Measurements from ENCODE around the gene HPSE2. TPM values are rescaled to one million over a fixed set of nuclear protein-coding genes. Genes with fewer than 3 reads are reported as not detected.

HPSE2 gene
- total and polyA plus RNA-seq, 4 donors = 0.05 TPM; not detected in 3

- DNase-seq (ENCODE audit: low spot score) = no peak
- H3K9me3 ChIP-seq (ENCODE audit: control insufficient read depth in 4 of 4, low read length in 3 of 4) = no peaks in the 10 kb centered on the region
- TF ChIP-seq HNF4A (conservative IDR thresholded peaks at IDR 0.05) = no peak
- no peak for TF ChIP-seq ZBTB33 (IDR thresholded peaks at IDR 0.05)
- TF ChIP-seq ATF3 (IDR thresholded peaks at IDR 0.05) = no peak
- TF ChIP-seq, protein P1, sequence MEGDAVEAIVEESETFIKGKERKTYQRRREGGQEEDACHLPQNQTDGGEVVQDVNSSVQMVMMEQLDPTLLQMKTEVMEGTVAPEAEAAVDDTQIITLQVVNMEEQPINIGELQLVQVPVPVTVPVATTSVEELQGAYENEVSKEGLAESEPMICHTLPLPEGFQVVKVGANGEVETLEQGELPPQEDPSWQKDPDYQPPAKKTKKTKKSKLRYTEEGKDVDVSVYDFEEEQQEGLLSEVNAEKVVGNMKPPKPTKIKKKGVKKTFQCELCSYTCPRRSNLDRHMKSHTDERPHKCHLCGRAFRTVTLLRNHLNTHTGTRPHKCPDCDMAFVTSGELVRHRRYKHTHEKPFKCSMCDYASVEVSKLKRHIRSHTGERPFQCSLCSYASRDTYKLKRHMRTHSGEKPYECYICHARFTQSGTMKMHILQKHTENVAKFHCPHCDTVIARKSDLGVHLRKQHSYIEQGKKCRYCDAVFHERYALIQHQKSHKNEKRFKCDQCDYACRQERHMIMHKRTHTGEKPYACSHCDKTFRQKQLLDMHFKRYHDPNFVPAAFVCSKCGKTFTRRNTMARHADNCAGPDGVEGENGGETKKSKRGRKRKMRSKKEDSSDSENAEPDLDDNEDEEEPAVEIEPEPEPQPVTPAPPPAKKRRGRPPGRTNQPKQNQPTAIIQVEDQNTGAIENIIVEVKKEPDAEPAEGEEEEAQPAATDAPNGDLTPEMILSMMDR (IDR thresholded peaks at IDR 0.05; ENCODE audit: low read depth, low read length, missing input control) = no peak
- no peak for TF ChIP-seq GABPA (IDR thresholded peaks at IDR 0.05 in 1 of 2, conservative IDR thresholded peaks at IDR 0.05 in 1 of 2)
- no peak for TF ChIP-seq EGR1 (IDR thresholded peaks at IDR 0.05; ENCODE audit: low read depth in 2 of 2)
- no peak for TF ChIP-seq TAF1 (conservative IDR thresholded peaks at IDR 0.05)
- TF ChIP-seq, protein P2, sequence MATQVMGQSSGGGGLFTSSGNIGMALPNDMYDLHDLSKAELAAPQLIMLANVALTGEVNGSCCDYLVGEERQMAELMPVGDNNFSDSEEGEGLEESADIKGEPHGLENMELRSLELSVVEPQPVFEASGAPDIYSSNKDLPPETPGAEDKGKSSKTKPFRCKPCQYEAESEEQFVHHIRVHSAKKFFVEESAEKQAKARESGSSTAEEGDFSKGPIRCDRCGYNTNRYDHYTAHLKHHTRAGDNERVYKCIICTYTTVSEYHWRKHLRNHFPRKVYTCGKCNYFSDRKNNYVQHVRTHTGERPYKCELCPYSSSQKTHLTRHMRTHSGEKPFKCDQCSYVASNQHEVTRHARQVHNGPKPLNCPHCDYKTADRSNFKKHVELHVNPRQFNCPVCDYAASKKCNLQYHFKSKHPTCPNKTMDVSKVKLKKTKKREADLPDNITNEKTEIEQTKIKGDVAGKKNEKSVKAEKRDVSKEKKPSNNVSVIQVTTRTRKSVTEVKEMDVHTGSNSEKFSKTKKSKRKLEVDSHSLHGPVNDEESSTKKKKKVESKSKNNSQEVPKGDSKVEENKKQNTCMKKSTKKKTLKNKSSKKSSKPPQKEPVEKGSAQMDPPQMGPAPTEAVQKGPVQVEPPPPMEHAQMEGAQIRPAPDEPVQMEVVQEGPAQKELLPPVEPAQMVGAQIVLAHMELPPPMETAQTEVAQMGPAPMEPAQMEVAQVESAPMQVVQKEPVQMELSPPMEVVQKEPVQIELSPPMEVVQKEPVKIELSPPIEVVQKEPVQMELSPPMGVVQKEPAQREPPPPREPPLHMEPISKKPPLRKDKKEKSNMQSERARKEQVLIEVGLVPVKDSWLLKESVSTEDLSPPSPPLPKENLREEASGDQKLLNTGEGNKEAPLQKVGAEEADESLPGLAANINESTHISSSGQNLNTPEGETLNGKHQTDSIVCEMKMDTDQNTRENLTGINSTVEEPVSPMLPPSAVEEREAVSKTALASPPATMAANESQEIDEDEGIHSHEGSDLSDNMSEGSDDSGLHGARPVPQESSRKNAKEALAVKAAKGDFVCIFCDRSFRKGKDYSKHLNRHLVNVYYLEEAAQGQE (IDR thresholded peaks at IDR 0.05) = no peak
- TF ChIP-seq NR2F2 (IDR thresholded peaks at IDR 0.05) = no peak
- no peak for TF ChIP-seq RXRA (IDR thresholded peaks at IDR 0.05)
- no peak for TF ChIP-seq FOXA2 (IDR thresholded peaks at IDR 0.05)
- no peak for TF ChIP-seq FOXA1 (IDR thresholded peaks at IDR 0.05)
- no peak overlapping the region for H3K27ac ChIP-seq (ENCODE audit: low read depth in 1 of 2, low read length in 2 of 2)
- no peaks in the 10 kb centered on the region for H3K36me3 ChIP-seq (ENCODE audit: control insufficient read depth in 4 of 4, insufficient read depth in 3 of 4, low read depth in 1 of 4, low read length in 3 of 4)
- H3K9ac ChIP-seq (ENCODE audit: low read depth in 1 of 2, low read length in 2 of 2) = no peak overlapping the region
- 70% methylated on average over 3 of the region's 3 CpGs for WGBS
- peaks cover 0 to 3% (median 0%) of the 10 kb centered on the region in 4 donors for H3K27me3 ChIP-seq (ENCODE audit: control insufficient read depth in 4 of 4, insufficient read depth in 4 of 4, low read length in 3 of 4)
- no peak overlapping the region for H3K4me3 ChIP-seq (ENCODE audit: low read depth in 1 of 3, low read length in 3 of 3)
- no peaks in the 10 kb centered on the region for H3K4me1 ChIP-seq (ENCODE audit: control insufficient read depth in 4 of 4, insufficient read depth in 4 of 4, low read length in 3 of 4)
These were observed 380.1 kb downstream of the HPSE2 start for GRCh38 chr10:98855403-98856189.

- Histone ChIP-seq H3K4me3 (ENCODE audit: low read depth in 1 of 3, low read length in 3 of 3) (no peak overlapping the region), H3K9ac (ENCODE audit: low read depth in 1 of 2, low read length in 2 of 2) (no peak overlapping the region), H3K27me3 (ENCODE audit: control insufficient read depth in 4 of 4, insufficient read depth in 4 of 4, low read length in 3 of 4) (peaks cover 0 to 3% (median 0%) of the 10 kb centered on the region in 4 donors), H3K36me3 (ENCODE audit: control insufficient read depth in 4 of 4, insufficient read depth in 3 of 4, low read depth in 1 of 4, low read length in 3 of 4) (no peaks in the 10 kb centered on the region), H3K9me3 (ENCODE audit: control insufficient read depth in 4 of 4, low read length in 3 of 4) (no peaks in the 10 kb centered on the region), H3K27ac (ENCODE audit: low read depth in 1 of 2, low read length in 2 of 2) (no peak overlapping the region), H3K4me1 (ENCODE audit: control insufficient read depth in 4 of 4, insufficient read depth in 4 of 4, low read length in 3 of 4) (no peaks in the 10 kb centered on the region)
- WGBS = 59% methylated on average over 1 of the region's 1 CpG
- no peak for DNase-seq (ENCODE audit: low spot score)
- no peak for TF ChIP-seq FOXA2 (IDR thresholded peaks at IDR 0.05)
- no peak for TF ChIP-seq TAF1 (conservative IDR thresholded peaks at IDR 0.05)
- no peak for TF ChIP-seq HNF4A (conservative IDR thresholded peaks at IDR 0.05)
- TF ChIP-seq RAD21 (IDR thresholded peaks at IDR 0.05) = no peak
- TF ChIP-seq RXRA (IDR thresholded peaks at IDR 0.05) = no peak
- no peak for TF ChIP-seq MAX (IDR thresholded peaks at IDR 0.05)
- TF ChIP-seq GABPA (IDR thresholded peaks at IDR 0.05 in 1 of 2, conservative IDR thresholded peaks at IDR 0.05 in 1 of 2) = no peak
- TF ChIP-seq HNF4G (IDR thresholded peaks at IDR 0.05) = no peak
- no peak for TF ChIP-seq NR2F2 (IDR thresholded peaks at IDR 0.05)
- TF ChIP-seq, protein P2 (IDR thresholded peaks at IDR 0.05) = no peak
- TF ChIP-seq JUND (IDR thresholded peaks at IDR 0.05) = no peak
- TF ChIP-seq YY1 (IDR thresholded peaks at IDR 0.05) = no peak
- no peak for TF ChIP-seq EGR1 (IDR thresholded peaks at IDR 0.05; ENCODE audit: low read depth in 2 of 2)
- no peak for TF ChIP-seq FOXA1 (IDR thresholded peaks at IDR 0.05)
These were observed 383.0 kb downstream of the HPSE2 start for GRCh38 chr10:98852686-98853085.
